HCT116 (cell line): ENCODE data around the gene PLA2R1. TPM values are rescaled to one million over a fixed set of nuclear protein-coding genes. Genes with fewer than 3 reads are reported as not detected.

Source experiments
- ATAC-seq: fragments of 200-7000 bp; cut with Tn5 transposase; 2 replicates; pipeline ENCODE4 v1.9.1; 2020; ENCODE audit warnings: mild to moderate bottlenecking, moderate library complexity
- BruUV-seq: library from RNA; stranded (reverse); fragments of 400-500 nt; replicated peaks from 2 replicates; lab custom pipeline; 2021; lab: Mats Ljungman, UMichigan
- CTCF ChIA-PET: fragments of 300-600 bp; sonication (Branson Sonifier 250); formaldehyde crosslinking; loops from one replicate; lab custom pipeline; 2021; ENCODE audit warnings: antibody characterized with exemption; lab: Charles Lee
- POLR2A ChIA-PET: fragments of 300-600, 350-600 bp; sonication (Branson Sonifier 250); formaldehyde crosslinking; loops from one replicate; lab custom pipeline; 2021; ENCODE audit warnings: antibody characterized with exemption; lab: Charles Lee
- RAD21 ChIA-PET, 2 experiments: fragments of 300-600 bp; sonication (Branson Sonifier 250); formaldehyde crosslinking; loops; one replicate each; lab custom pipeline; 2023; ENCODE audit warnings: low total read pairs in 2 of 2; ENCODE audit not compliant: uncharacterized antibody in 2 of 2, unreplicated experiment in 2 of 2, low non-redundant PET in 1 of 2; lab: Charles Lee
- DNase-seq: peaks from one replicate; pipeline ENCODE4 v3.0.0-alpha.2; 2010; ENCODE audit warnings: low read depth, low spot score
- H2AFZ ChIP-seq: fragments of 200-600 bp; shearing (Covaris generic), sonication (generic); 2 replicates; pipeline ENCODE4 v1.6.1; 2017; ENCODE audit warnings: low read depth, mixed run types, mixed read lengths, antibody characterized with exemption, low read length; ENCODE audit not compliant: poor library complexity, severe bottlenecking
- H3K27ac ChIP-seq: 2 replicates; pipeline ENCODE4 v1.5.1; 2012; ENCODE audit warnings: low read depth, low read length
- H3K27me3 ChIP-seq: fragments of 200-600 bp; sonication (generic); 2 replicates; pipeline ENCODE4 v1.6.1; 2016; ENCODE audit warnings: mixed run types, low read length, mixed read lengths; ENCODE audit not compliant: insufficient read depth
- H3K36me3 ChIP-seq, 2 experiments: fragments of 200-500 bp in 1 of 2; fragments of 200-600 bp in 1 of 2; sonication (Bioruptor generic) in 1 of 2; sonication (generic) in 1 of 2; 2 replicates each; pipeline versions ENCODE4 v1.5.1 to v1.6.1; 2014 to 2016; ENCODE audit warnings: low read length in 2 of 2, inconsistent platforms in 1 of 2, mixed read lengths in 1 of 2, mixed run types in 1 of 2; ENCODE audit not compliant: insufficient read depth in 2 of 2, control insufficient read depth in 1 of 2
- H3K4me1 ChIP-seq, 2 experiments: fragments of 200-600 bp in 1 of 2; sonication (generic) in 1 of 2; 2 replicates each; pipeline versions ENCODE4 v1.5.1 to v1.6.1; 2012 to 2017; ENCODE audit warnings: low read length in 2 of 2, inconsistent platforms in 1 of 2, mild to moderate bottlenecking in 1 of 2, mixed read lengths in 1 of 2, mixed run types in 1 of 2, moderate library complexity in 1 of 2; ENCODE audit not compliant: insufficient read depth in 2 of 2, control insufficient read depth in 1 of 2
- H3K4me2 ChIP-seq: fragments of 200-600 bp; sonication (generic); 2 replicates; pipeline ENCODE4 v1.6.1; 2017; ENCODE audit warnings: mixed run types, low read length, mixed read lengths
- H3K4me3 ChIP-seq, 2 experiments: fragments of 200-600 bp in 1 of 2; sonication (generic) in 1 of 2; replicated peaks in 1 of 2; 2 replicates each; pipeline ENCODE4 v1.5.1; 2011 to 2016; ENCODE audit warnings: low read length in 2 of 2, control low read depth in 1 of 2, low read depth in 1 of 2, mild to moderate bottlenecking in 1 of 2, mixed read lengths in 1 of 2, mixed run types in 1 of 2
- H3K79me2 ChIP-seq: fragments of 200-600 bp; sonication (generic); 2 replicates; pipeline ENCODE4 v1.6.1; 2017; ENCODE audit warnings: mild to moderate bottlenecking, mixed run types, low read length, moderate library complexity, mixed read lengths; ENCODE audit not compliant: insufficient read depth
- H3K9ac ChIP-seq: fragments of 200-600 bp; sonication (generic); 2 replicates; pipeline ENCODE4 v1.6.1; 2016; ENCODE audit warnings: low read length, mixed read lengths
- H3K9me2 ChIP-seq: fragments of 200-600 bp; sonication (generic), shearing (Covaris generic); 2 replicates; pipeline ENCODE4 v1.6.1; 2017; ENCODE audit warnings: mixed run types, mild to moderate bottlenecking, moderate library complexity; ENCODE audit not compliant: insufficient read depth
- H3K9me3 ChIP-seq, 2 experiments: fragments of 200-500 bp in 1 of 2; fragments of 200-600 bp in 1 of 2; sonication (Bioruptor generic) in 1 of 2; sonication (generic) in 1 of 2; 2 replicates each; pipeline ENCODE4 v1.6.1; 2014 to 2017; ENCODE audit warnings: low read length in 2 of 2, mixed read lengths in 2 of 2, inconsistent platforms in 1 of 2, low read depth in 1 of 2, mild to moderate bottlenecking in 1 of 2, mixed run types in 1 of 2, moderate library complexity in 1 of 2; ENCODE audit not compliant: control insufficient read depth in 1 of 2, insufficient read depth in 1 of 2
- H4K20me1 ChIP-seq: fragments of 200-600 bp; sonication (generic), shearing (Covaris generic); 2 replicates; pipeline ENCODE4 v1.6.1; 2017; ENCODE audit warnings: mixed run types, mild to moderate bottlenecking, moderate library complexity; ENCODE audit not compliant: insufficient read depth
- ATF3 ChIP-seq: IDR thresholded peaks from 2 replicates; pipeline ENCODE4 v1.6.1; 2012
- CEBPB ChIP-seq: IDR thresholded peaks from 2 replicates; pipeline ENCODE4 v1.6.1; 2012; ENCODE audit warnings: low read depth
- CTCF ChIP-seq, 3 experiments: fragments of 200-600 bp in 1 of 3; sonication (generic) in 1 of 3; IDR thresholded peaks in 2 of 3; conservative IDR thresholded peaks in 1 of 3; 2 replicates each; pipeline ENCODE4 v1.5.1; 2012 to 2017; ENCODE audit warnings: low read depth in 2 of 3, low read length in 2 of 3, antibody characterized with exemption in 1 of 3, borderline replicate concordance in 1 of 3, control low read depth in 1 of 3, mild to moderate bottlenecking in 1 of 3, mixed read lengths in 1 of 3, mixed run types in 1 of 3, moderate library complexity in 1 of 3; ENCODE audit not compliant: insufficient read depth in 1 of 3
- EGR1 ChIP-seq: IDR thresholded peaks from 2 replicates; pipeline ENCODE4 v1.6.1; 2012; ENCODE audit warnings: low read depth
- EZH2 ChIP-seq: fragments of 200-600 bp; sonication (generic); IDR thresholded peaks from 2 replicates; pipeline ENCODE4 v1.6.1; 2017; ENCODE audit warnings: antibody characterized with exemption, mixed run types
- EZH2phosphoT487 ChIP-seq: fragments of 200-600 bp; IDR thresholded peaks from 2 replicates; pipeline ENCODE4 v1.6.1; 2018; ENCODE audit warnings: antibody characterized with exemption, borderline replicate concordance
- JUND ChIP-seq: IDR thresholded peaks from 2 replicates; pipeline ENCODE4 v1.6.1; 2012
- MAX ChIP-seq: IDR thresholded peaks from 2 replicates; pipeline ENCODE4 v1.6.1; 2012
- POLR2A ChIP-seq: IDR thresholded peaks from 2 replicates; pipeline ENCODE4 v1.7.0; 2011; ENCODE audit warnings: borderline replicate concordance; ENCODE audit not compliant: insufficient read depth, insufficient read length; ENCODE audit errors: extremely low read depth
- POLR2AphosphoS5 ChIP-seq: IDR thresholded peaks from 2 replicates; pipeline ENCODE4 v1.6.1; 2011; ENCODE audit warnings: mild to moderate bottlenecking, low read depth, low read length, moderate library complexity
- RAD21 ChIP-seq: IDR thresholded peaks from 2 replicates; pipeline ENCODE4 v1.6.1; 2012; ENCODE audit warnings: low read depth, mild to moderate bottlenecking
- SRF ChIP-seq: IDR thresholded peaks from 2 replicates; pipeline ENCODE4 v1.6.1; 2012; ENCODE audit warnings: low read depth
- TCF7L2 ChIP-seq: IDR thresholded peaks from 2 replicates; pipeline ENCODE4 v1.7.0; 2011; ENCODE audit warnings: borderline replicate concordance, inconsistent platforms; ENCODE audit not compliant: insufficient read depth, insufficient read length; ENCODE audit errors: extremely low read depth
- ZBTB33 ChIP-seq: IDR thresholded peaks from 2 replicates; pipeline ENCODE4 v1.6.1; 2011; ENCODE audit warnings: mild to moderate bottlenecking, low read length, moderate library complexity; ENCODE audit not compliant: insufficient replicate concordance; ENCODE audit errors: extremely low read depth
- ZFX ChIP-seq: fragments of 450-650 bp; IDR thresholded peaks from 2 replicates; pipeline ENCODE4 v1.6.1; 2017
- ZNF274 ChIP-seq: fragments of 200-500 bp; sonication (Bioruptor generic); IDR thresholded peaks from 2 replicates; pipeline ENCODE4 v1.6.1; 2014; ENCODE audit warnings: mild to moderate bottlenecking, low read depth, low read length, inconsistent platforms
- intact Hi-C: fragments of 100-400 bp; cut with micrococcal nuclease; formaldehyde crosslinking; loops from 2 replicates; pipeline ENCODE4 v1.10.0; 2022
- total RNA-seq: library from RNA; stranded (reverse); gene quantifications from one replicate; pipeline ENCODE4 v1.2.1, GENCODE V29; 2021; ENCODE audit not compliant: unreplicated experiment

PLA2R1 gene
- total RNA-seq, 1 experiment from 2014 or later: 0.34 TPM

- intact Hi-C loops: no loop called here
- Histone ChIP-seq H3K4me1 (no peaks in the 10 kb centered on the region), H4K20me1 (no peaks in the 10 kb centered on the region), H3K36me3 (no peaks in the 10 kb centered on the region), H2AFZ (no peak overlapping the region), H3K27ac (no peak overlapping the region), H3K4me3 (no peak overlapping the region), H3K79me2 (no peaks in the 10 kb centered on the region), H3K9me3 (no peaks in the 10 kb centered on the region), H3K27me3 (no peaks in the 10 kb centered on the region), H3K4me2 (no peak overlapping the region), H3K9me2 (0 out of 2 replicates have a peak, but pooled peaks cover 6% of the 10 kb centered on the region), H3K9ac (no peak overlapping the region)
- DNase-seq: no peak
- TF ChIP-seq EZH2phosphoT487 (no peak), CTCF (IDR thresholded peaks at IDR 0.05 in 2 of 3, conservative IDR thresholded peaks at IDR 0.05 in 1 of 3; ENCODE audit: borderline replicate concordance in 1 of 3, insufficient read depth in 1 of 3, low read depth in 2 of 3, low read length in 2 of 3) (peak in 1 of 3 experiments; percentile 30; a peak in 1 of 6 replicates), POLR2A (no peak), ATF3 (no peak), ZFX (no peak)
- no peak for ATAC-seq
- CTCF ChIA-PET: interaction anchor here (1.1 kb wide), 1 partner anchor 13 kb away, joined by 5 read pairs; no protein-coding TSS in a partner anchor
- BruUV-seq: no TSS peak
- POLR2A ChIA-PET: no interaction called here
- RAD21 ChIA-PET: no interaction called here
Observed at GRCh38 chr2:159996792-159997546, 65.4 kb downstream of the PLA2R1 start.

GRCh38 chr2:159995038-159995437 lies 67.4 kb downstream of the PLA2R1 start:
- intact Hi-C loops: no loop called here
- H4K20me1 ChIP-seq: no peaks in the 10 kb centered on the region
- no peaks in the 10 kb centered on the region for H3K4me1 ChIP-seq
- H3K36me3 ChIP-seq: no peaks in the 10 kb centered on the region
- BruUV-seq: no TSS peak
- no peak overlapping the region for H2AFZ ChIP-seq
- no peak overlapping the region for H3K27ac ChIP-seq
- ATAC-seq (no peak), DNase-seq (no peak)
- no peak overlapping the region for H3K4me3 ChIP-seq
- 0 out of 2 replicates have a peak, but pooled peaks cover under 1% of the 10 kb centered on the region for H3K9me2 ChIP-seq
- ChIA-PET POLR2A (no interaction called here), CTCF (no interaction called here), RAD21 (no interaction called here)
- H3K4me2 ChIP-seq: no peak overlapping the region
- H3K27me3 ChIP-seq: no peaks in the 10 kb centered on the region
- no peaks in the 10 kb centered on the region for H3K9me3 ChIP-seq
- H3K9ac ChIP-seq: no peak overlapping the region
- no peaks in the 10 kb centered on the region for H3K79me2 ChIP-seq
- no peak for TF ChIP-seq SRF
- no peak for TF ChIP-seq TCF7L2
- no peak for TF ChIP-seq EZH2
- no peak for TF ChIP-seq ZBTB33
- no peak for TF ChIP-seq MAX
- no peak for TF ChIP-seq EGR1
- no peak for TF ChIP-seq JUND
- TF ChIP-seq EZH2phosphoT487: no peak
- TF ChIP-seq POLR2AphosphoS5: no peak
- no peak for TF ChIP-seq RAD21
- no peak for TF ChIP-seq ZNF274
- no peak for TF ChIP-seq CEBPB
- no peak for TF ChIP-seq ZFX
